Left cardiac atrium (tissue), 4 donors: Measurements from ENCODE around the gene KLHL6. TPM values are rescaled to one million over a fixed set of nuclear protein-coding genes. Genes with fewer than 3 reads are reported as not detected.
"Not testable (repeated sequence)": the region's sequence is repeated elsewhere in the genome, so short reads cannot be mapped to it uniquely, and the experiment has no call there.

Source experiments
- ATAC-seq, 2 donors: fragments of 200-7000 bp; cut with Tn5 transposase; one replicate each; pipeline ENCODE4 v1.9.1; 2020; ENCODE audit warnings: mild to moderate bottlenecking in 2 of 2, moderate library complexity in 2 of 2
- DNase-seq: peaks from one replicate; pipeline ENCODE4 v3.0.0-alpha.2; 2020
- intact Hi-C, 2 donors: fragments of 100-400 bp; cut with DNase I; formaldehyde crosslinking; loops; one replicate each; pipeline versions ENCODE4 v1.14.1 to v1.15.1; 2022 to 2023
- total RNA-seq, 2 donors: library from RNA; stranded (reverse); fragmentation: NEBNext Ultra II Directional; extraction: Animal tissue kit (Norgen Biotek cat#: 25700); gene quantifications; one replicate each; pipeline ENCODE4 v1.2.1, GENCODE V29; 2021
- donor health status: DM: no; HTN: yes; CAD: no.
- donor health status: DM: no; HTN: yes; CAD: no; lungs with severe emphysema.
- donor health status: DM: yes; HTN: yes; CAD: no.
- donor health status: Dilated cardiomyopathy.

KLHL6 gene
- total RNA-seq, 2 donors from 2014 or later: 1.7 to 2.1 TPM

- intact Hi-C loops: no loop called here
- DNase-seq (no peak), ATAC-seq (no peak)
Observed at GRCh38 chr3:183536238-183536880, 19.1 kb downstream of the KLHL6 start.

- DNase-seq (no peak), ATAC-seq (no peak)
- intact Hi-C loops: no loop called here
Observed at GRCh38 chr3:183534249-183534648, 21.3 kb downstream of the KLHL6 start.

GRCh38 chr3:183533412-183534132 is 21.9 kb downstream of the KLHL6 start:
- intact Hi-C loops: no loop called here
- DNase-seq (no peak), ATAC-seq (no peak)

- intact Hi-C loops: no loop called here
- ATAC-seq (no peak), DNase-seq (no peak)
Observed at GRCh38 chr3:183532620-183533411, 22.7 kb downstream of the KLHL6 start.

- DNase-seq (no peak), ATAC-seq (no peak)
- intact Hi-C loops: no loop called here
Observed at GRCh38 chr3:183529717-183530116, 25.8 kb downstream of the KLHL6 start.

GRCh38 chr3:183529185-183529584 is 26.3 kb downstream of the KLHL6 start:
- intact Hi-C loops: no loop called here
- DNase-seq (no peak), ATAC-seq (no peak)

GRCh38 chr3:183528758-183529157 is 26.7 kb downstream of the KLHL6 start:
- DNase-seq, intact Hi-C loops, ATAC-seq: not testable (repeated sequence)

- ATAC-seq (no peak), DNase-seq (no peak)
- intact Hi-C loops: no loop called here
Observed at GRCh38 chr3:183527428-183528379, 27.8 kb downstream of the KLHL6 start.

GRCh38 chr3:183526838-183527427 is 28.6 kb downstream of the KLHL6 start:
- no peak for DNase-seq
- intact Hi-C loops: no loop called here
- no peak for ATAC-seq

GRCh38 chr3:183524476-183524875 is 31.0 kb downstream of the KLHL6 start:
- intact Hi-C loops: no loop called here
- ATAC-seq (no peak), DNase-seq (no peak)

- ATAC-seq: peak; percentile 18 to 59
- intact Hi-C loops, DNase-seq: not testable (repeated sequence)
Observed at GRCh38 chr3:183520741-183521556, 34.6 kb downstream of the KLHL6 start.

- ATAC-seq, intact Hi-C loops, DNase-seq: not testable (repeated sequence)
Observed at GRCh38 chr3:183520295-183520694, 35.2 kb downstream of the KLHL6 start.

GRCh38 chr3:183519891-183520290 is 35.6 kb downstream of the KLHL6 start:
- DNase-seq: no peak
- ATAC-seq: no peak
- intact Hi-C loops: no loop called here

GRCh38 chr3:183518491-183519251 is 36.8 kb downstream of the KLHL6 start:
- ATAC-seq (no peak), DNase-seq (no peak)
- intact Hi-C loops: no loop called here

GRCh38 chr3:183517607-183518006 is 37.9 kb downstream of the KLHL6 start:
- ATAC-seq (no peak), DNase-seq (no peak)
- intact Hi-C loops: no loop called here

- no peak for ATAC-seq
- intact Hi-C loops: no loop called here
Observed at GRCh38 chr3:183515968-183516851, 39.3 kb downstream of the KLHL6 start.

More at GRCh38 chr3:183515968-183516851, 39.3 kb downstream of the KLHL6 start:
- no peak for DNase-seq
